Neural progenitor cell (in vitro differentiated cells): ENCODE data around the gene AMIGO2.
"Not testable (repeated sequence)": the region's sequence is repeated elsewhere in the genome, so short reads cannot be mapped to it uniquely, and the experiment has no call there.

Experiments
- EZH2phosphoT487 ChIP-seq: fragments of 200-600 bp; sonication (generic); IDR thresholded peaks from 2 replicates; pipeline ENCODE4 v1.6.1; 2017; ENCODE audit warnings: antibody characterized with exemption
- TF ChIP-seq, protein P1 (sequence below): fragments of 200-600 bp; sonication (generic); IDR thresholded peaks from 2 replicates; pipeline ENCODE4 v1.5.1; 2017; ENCODE audit warnings: antibody characterized with exemption, mild to moderate bottlenecking

DNA sequence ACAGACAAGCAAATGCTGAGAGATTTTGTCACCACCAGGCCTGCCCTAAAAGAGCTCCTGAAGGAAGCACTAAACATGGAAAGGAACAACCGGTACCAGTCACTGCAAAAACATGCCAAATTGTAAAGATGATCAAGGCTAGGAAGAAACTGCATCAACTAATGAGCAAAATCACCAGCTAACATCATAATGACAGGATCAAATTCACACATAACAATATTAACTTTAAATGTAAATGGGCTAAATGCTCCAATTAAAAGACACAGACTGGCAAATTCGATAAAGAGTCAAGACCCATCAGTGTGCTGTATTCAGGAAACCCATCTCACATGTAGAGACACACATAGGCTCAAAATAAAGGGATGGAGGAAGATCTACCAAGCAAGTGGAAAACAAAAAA, 21.1 kb downstream of the AMIGO2 start:
- TF ChIP-seq, protein P1, sequence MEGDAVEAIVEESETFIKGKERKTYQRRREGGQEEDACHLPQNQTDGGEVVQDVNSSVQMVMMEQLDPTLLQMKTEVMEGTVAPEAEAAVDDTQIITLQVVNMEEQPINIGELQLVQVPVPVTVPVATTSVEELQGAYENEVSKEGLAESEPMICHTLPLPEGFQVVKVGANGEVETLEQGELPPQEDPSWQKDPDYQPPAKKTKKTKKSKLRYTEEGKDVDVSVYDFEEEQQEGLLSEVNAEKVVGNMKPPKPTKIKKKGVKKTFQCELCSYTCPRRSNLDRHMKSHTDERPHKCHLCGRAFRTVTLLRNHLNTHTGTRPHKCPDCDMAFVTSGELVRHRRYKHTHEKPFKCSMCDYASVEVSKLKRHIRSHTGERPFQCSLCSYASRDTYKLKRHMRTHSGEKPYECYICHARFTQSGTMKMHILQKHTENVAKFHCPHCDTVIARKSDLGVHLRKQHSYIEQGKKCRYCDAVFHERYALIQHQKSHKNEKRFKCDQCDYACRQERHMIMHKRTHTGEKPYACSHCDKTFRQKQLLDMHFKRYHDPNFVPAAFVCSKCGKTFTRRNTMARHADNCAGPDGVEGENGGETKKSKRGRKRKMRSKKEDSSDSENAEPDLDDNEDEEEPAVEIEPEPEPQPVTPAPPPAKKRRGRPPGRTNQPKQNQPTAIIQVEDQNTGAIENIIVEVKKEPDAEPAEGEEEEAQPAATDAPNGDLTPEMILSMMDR = not testable (repeated sequence)
- TF ChIP-seq EZH2phosphoT487 = not testable (repeated sequence)
